ENCODE results near the gene KLHL22. TPM values are rescaled to one million over a fixed set of nuclear protein-coding genes. Genes with fewer than 3 reads are reported as not detected.
"Not testable (repeated sequence)": the region's sequence is repeated elsewhere in the genome, so short reads cannot be mapped to it uniquely, and the experiment has no call there.

Gene KLHL22
- total RNA-seq, 3 donors from 2014 or later = 4.6 to 5.8 (median 5.7) TPM

GRCh38 chr22:20401376-20402014 lies 94.1 kb downstream of the KLHL22 start:
- H3K9me3 Mint-ChIP-seq = no peaks in the 10 kb centered on the region
- peaks cover 18% of the 10 kb centered on the region for H3K4me1 Mint-ChIP-seq (ENCODE audit: low read depth)
- H3K4me3 Mint-ChIP-seq = no peak overlapping the region
- no peak for ATAC-seq
- peaks cover 26% of the 10 kb centered on the region for H3K36me3 Mint-ChIP-seq (ENCODE audit: insufficient read depth)
- no peaks in the 10 kb centered on the region for H3K27me3 Mint-ChIP-seq (ENCODE audit: low read depth)
- DNase-seq = no peak

GRCh38 chr22:20400606-20401375 lies 94.8 kb downstream of the KLHL22 start:
- ATAC-seq = no peak
- H3K36me3 Mint-ChIP-seq (ENCODE audit: insufficient read depth) = peaks cover 24% of the 10 kb centered on the region
- no peak for DNase-seq
- peaks cover 25% of the 10 kb centered on the region for H3K4me1 Mint-ChIP-seq (ENCODE audit: low read depth)
- H3K9me3 Mint-ChIP-seq = no peaks in the 10 kb centered on the region
- no peak overlapping the region for H3K4me3 Mint-ChIP-seq
- no peaks in the 10 kb centered on the region for H3K27me3 Mint-ChIP-seq (ENCODE audit: low read depth)

GRCh38 chr22:20399866-20400605 lies 95.6 kb downstream of the KLHL22 start:
- Mint-ChIP-seq H3K36me3 (ENCODE audit: insufficient read depth) (peaks cover 22% of the 10 kb centered on the region), H3K27me3 (ENCODE audit: low read depth) (no peaks in the 10 kb centered on the region), H3K4me1 (ENCODE audit: low read depth) (peaks cover 32% of the 10 kb centered on the region), H3K9me3 (no peaks in the 10 kb centered on the region), H3K4me3 (no peak overlapping the region)
- DNase-seq (no peak), ATAC-seq (no peak)

GRCh38 chr22:20398420-20398819 lies 97.2 kb downstream of the KLHL22 start:
- Mint-ChIP-seq H3K36me3 (ENCODE audit: insufficient read depth) (peaks cover 11% of the 10 kb centered on the region), H3K4me3 (no peak overlapping the region), H3K27me3 (ENCODE audit: low read depth) (no peaks in the 10 kb centered on the region), H3K4me1 (ENCODE audit: low read depth) (peaks cover 37% of the 10 kb centered on the region), H3K9me3 (no peaks in the 10 kb centered on the region)
- no peak for ATAC-seq
- DNase-seq = no peak

GRCh38 chr22:20397498-20397897 lies 98.1 kb downstream of the KLHL22 start:
- ATAC-seq (no peak), DNase-seq (no peak)
- no peaks in the 10 kb centered on the region for H3K27me3 Mint-ChIP-seq (ENCODE audit: low read depth)
- no peak overlapping the region for H3K4me3 Mint-ChIP-seq
- no peaks in the 10 kb centered on the region for H3K9me3 Mint-ChIP-seq
- peaks cover 7% of the 10 kb centered on the region for H3K36me3 Mint-ChIP-seq (ENCODE audit: insufficient read depth)
- H3K4me1 Mint-ChIP-seq (ENCODE audit: low read depth) = peaks cover 35% of the 10 kb centered on the region

GRCh38 chr22:20396639-20397038 lies 99.0 kb downstream of the KLHL22 start:
- DNase-seq (no peak), ATAC-seq (no peak)
- Mint-ChIP-seq H3K4me3 (no peak overlapping the region), H3K36me3 (ENCODE audit: insufficient read depth) (peaks cover 7% of the 10 kb centered on the region), H3K9me3 (no peaks in the 10 kb centered on the region), H3K4me1 (ENCODE audit: low read depth) (peaks cover 35% of the 10 kb centered on the region), H3K27me3 (ENCODE audit: low read depth) (no peaks in the 10 kb centered on the region)

GRCh38 chr22:20395907-20396287 lies 99.7 kb downstream of the KLHL22 start:
- DNase-seq = no peak
- H3K4me3 Mint-ChIP-seq = peak overlapping the region; percentile 86
- no peaks in the 10 kb centered on the region for H3K9me3 Mint-ChIP-seq
- no peak for ATAC-seq
- peaks cover 35% of the 10 kb centered on the region for H3K4me1 Mint-ChIP-seq (ENCODE audit: low read depth)
- H3K27me3 Mint-ChIP-seq (ENCODE audit: low read depth) = no peaks in the 10 kb centered on the region
- H3K36me3 Mint-ChIP-seq (ENCODE audit: insufficient read depth) = peaks cover 7% of the 10 kb centered on the region

- H3K9me3 Mint-ChIP-seq = no peaks in the 10 kb centered on the region
- H3K36me3 Mint-ChIP-seq (ENCODE audit: insufficient read depth) = peaks cover 3% of the 10 kb centered on the region
- ATAC-seq (no peak), DNase-seq (no peak)
- peaks cover 35% of the 10 kb centered on the region for H3K4me1 Mint-ChIP-seq (ENCODE audit: low read depth)
- H3K27me3 Mint-ChIP-seq (ENCODE audit: low read depth) = no peaks in the 10 kb centered on the region
- peak overlapping the region; percentile 86 for H3K4me3 Mint-ChIP-seq
These were observed 100.3 kb downstream of the KLHL22 start for GRCh38 chr22:20395181-20395906.

GRCh38 chr22:20393705-20394476 lies 101.7 kb downstream of the KLHL22 start, which contains the start of gene ZNF74:
Gene ZNF74 (plus strand): TSS chr22:20394151. CDS start chr22:20394629, 478 bp downstream.
- H3K27me3 Mint-ChIP-seq (ENCODE audit: low read depth) = no peaks in the 10 kb centered on the region
- DNase-seq (peak; percentile 76), ATAC-seq (peak; percentile 96 to 97)
- H3K4me1 Mint-ChIP-seq (ENCODE audit: low read depth) = peaks cover 32% of the 10 kb centered on the region
- no peaks in the 10 kb centered on the region for H3K36me3 Mint-ChIP-seq (ENCODE audit: insufficient read depth)
- H3K4me3 Mint-ChIP-seq = peak within 1 kb of the TSS; percentile 86
- no peaks in the 10 kb centered on the region for H3K9me3 Mint-ChIP-seq

GRCh38 chr22:20392983-20393704 lies 102.5 kb downstream of the KLHL22 start:
- Mint-ChIP-seq H3K36me3 (ENCODE audit: insufficient read depth) (no peaks in the 10 kb centered on the region), H3K4me3 (peak overlapping the region; percentile 86), H3K9me3 (no peaks in the 10 kb centered on the region), H3K4me1 (ENCODE audit: low read depth) (peaks cover 32% of the 10 kb centered on the region), H3K27me3 (ENCODE audit: low read depth) (no peaks in the 10 kb centered on the region)
- DNase-seq = no peak
- ATAC-seq = peak in 1 of 2 donors; percentile 2

- ATAC-seq; H3K36me3 Mint-ChIP-seq (ENCODE audit: insufficient read depth); DNase-seq; H3K9me3 Mint-ChIP-seq; H3K27me3 Mint-ChIP-seq (ENCODE audit: low read depth); H3K4me3 Mint-ChIP-seq: not testable (repeated sequence)
- peaks cover 30% of the 10 kb centered on the region for H3K4me1 Mint-ChIP-seq (ENCODE audit: low read depth)
These were observed 103.2 kb downstream of the KLHL22 start for GRCh38 chr22:20392365-20392881.

Data from activated T-cell treated with anti-CD3 and anti-CD28 coated beads, Interleukin-2, amount 50 U/mL, for 4 hours (primary cell).